Stimulated activated CD8-positive, alpha-beta memory T cell treated with anti-CD3 and anti-CD28 coated beads, Interleukin-2, amount 100 ng/mL, for 48 hours (primary cell): ENCODE data around the gene CUX1.

Source experiments
- DNase-seq, 2 donors: peaks; one replicate each; pipeline ENCODE4 v3.0.0-alpha.2; 2020; ENCODE audit warnings: low read depth in 2 of 2

CUX1 gene

DNA sequence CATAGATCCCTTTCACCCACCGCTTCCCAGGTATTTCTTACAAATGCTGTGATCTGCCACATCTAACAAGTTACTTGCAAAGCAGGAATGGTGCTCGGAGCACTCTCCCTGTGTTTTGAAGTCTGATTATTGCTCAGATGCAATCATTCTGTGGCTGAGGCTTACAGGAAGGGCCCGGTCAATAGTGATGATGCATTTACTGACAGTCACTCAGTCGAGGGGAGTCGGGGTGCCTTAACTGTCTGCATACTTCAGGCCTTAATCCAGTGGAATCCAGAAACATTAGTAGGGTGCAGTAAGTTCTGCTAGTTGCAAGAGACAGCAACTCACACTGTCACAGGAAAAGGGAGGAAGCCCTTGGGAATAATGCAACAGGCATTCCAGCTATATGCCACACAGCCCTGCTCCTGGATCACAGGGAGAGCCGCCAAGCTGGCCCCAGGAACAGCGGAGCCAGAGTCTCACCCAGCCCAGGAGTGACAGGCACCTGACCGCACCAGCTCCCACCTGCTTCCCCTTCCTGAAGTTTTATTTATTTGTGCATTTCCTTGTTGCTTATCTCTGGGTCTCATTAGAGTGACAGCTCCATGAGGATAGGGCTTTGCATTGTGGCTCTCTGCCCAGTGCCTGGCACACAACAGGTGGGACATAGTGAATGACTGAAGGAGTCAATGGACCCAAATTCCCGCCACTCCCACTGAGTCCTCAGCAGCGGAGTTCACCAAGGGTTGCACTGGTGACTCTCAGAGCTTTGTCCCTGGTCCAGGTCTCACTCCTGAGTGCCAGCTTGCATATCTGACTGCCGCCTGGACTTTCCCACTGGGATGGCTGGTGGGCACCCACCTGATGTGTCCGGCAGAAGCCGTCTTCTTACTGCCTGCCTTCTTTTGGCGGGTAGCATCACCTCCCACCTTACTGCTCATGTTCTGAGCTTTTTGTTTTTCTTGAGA is 256.8 kb downstream of the CUX1 start:
- DNase-seq = no peak

- no peak for DNase-seq
These were observed 257.7 kb downstream of the CUX1 start for GRCh38 chr7:102075126-102075525.

DNA sequence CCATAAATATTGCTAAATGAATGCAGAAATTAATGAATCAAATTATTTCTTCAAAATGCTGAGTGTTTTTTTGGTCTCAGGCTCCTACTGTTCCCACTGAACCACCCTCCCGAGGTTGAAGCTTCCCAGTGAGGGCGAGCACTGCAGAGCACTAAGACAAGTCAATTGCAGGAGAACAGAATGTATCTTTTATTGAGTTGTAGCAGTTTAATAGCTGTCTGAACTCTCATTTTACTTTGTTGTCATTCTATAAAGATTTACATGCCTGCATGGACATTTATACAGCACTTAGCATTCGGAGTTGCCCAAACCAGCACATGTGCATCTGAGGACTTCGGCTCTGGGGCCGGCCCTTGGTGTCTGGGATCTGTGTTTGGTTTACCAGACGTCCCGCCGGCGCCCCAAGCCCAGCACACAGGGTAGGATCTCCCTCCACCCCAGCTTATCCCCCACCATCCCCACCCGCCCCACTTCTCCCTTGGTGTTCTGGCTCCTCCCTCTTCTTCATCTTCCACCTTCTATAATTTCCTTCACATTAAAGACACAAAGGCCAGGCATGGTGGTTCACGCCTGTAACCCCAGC is 258.2 kb downstream of the CUX1 start:
- DNase-seq = no peak

DNA sequence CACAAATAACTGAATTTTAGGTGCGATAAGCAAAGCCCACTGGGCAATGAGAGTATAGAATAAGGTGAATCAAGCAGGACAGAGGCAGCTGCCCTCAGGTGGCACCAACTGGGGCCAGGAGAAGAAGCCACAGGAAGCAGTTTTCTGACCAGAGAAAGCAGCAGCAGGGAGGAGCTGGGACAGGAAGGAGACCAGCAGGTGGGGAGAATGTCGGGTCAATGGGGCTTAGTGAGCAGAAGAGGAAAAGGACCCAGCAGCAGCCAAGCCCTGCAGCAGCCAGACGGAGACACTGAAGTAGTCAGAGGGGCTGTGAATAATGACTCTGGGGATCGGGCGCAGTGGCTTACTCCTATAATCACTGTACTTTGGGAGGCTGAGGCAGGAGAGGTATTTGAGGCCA is 259.7 kb downstream of the CUX1 start:
- DNase-seq = no peak

GRCh38 chr7:102079140-102080018 is 262.0 kb downstream of the CUX1 start:
- no peak for DNase-seq

DNA sequence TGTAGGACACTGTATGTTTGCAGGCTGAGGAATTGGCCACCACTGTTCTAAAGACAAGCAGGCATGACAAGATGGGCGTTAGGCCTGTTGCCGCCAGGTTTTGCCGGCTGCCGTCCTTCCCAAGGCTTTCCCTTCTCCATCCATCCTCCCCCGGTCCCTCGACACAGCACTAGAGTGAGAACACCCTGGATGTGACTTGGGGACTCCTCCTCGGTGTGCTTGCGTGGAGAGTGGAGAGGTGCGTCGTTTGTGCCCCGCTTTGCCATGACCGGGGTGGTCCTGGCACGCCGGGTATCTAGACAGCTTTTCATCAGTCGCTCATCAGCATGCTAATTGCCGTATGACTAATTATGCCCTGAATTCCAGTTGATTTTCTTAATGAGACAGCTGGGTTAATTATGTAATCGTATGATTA is 262.6 kb downstream of the CUX1 start:
- DNase-seq = no peak

DNA sequence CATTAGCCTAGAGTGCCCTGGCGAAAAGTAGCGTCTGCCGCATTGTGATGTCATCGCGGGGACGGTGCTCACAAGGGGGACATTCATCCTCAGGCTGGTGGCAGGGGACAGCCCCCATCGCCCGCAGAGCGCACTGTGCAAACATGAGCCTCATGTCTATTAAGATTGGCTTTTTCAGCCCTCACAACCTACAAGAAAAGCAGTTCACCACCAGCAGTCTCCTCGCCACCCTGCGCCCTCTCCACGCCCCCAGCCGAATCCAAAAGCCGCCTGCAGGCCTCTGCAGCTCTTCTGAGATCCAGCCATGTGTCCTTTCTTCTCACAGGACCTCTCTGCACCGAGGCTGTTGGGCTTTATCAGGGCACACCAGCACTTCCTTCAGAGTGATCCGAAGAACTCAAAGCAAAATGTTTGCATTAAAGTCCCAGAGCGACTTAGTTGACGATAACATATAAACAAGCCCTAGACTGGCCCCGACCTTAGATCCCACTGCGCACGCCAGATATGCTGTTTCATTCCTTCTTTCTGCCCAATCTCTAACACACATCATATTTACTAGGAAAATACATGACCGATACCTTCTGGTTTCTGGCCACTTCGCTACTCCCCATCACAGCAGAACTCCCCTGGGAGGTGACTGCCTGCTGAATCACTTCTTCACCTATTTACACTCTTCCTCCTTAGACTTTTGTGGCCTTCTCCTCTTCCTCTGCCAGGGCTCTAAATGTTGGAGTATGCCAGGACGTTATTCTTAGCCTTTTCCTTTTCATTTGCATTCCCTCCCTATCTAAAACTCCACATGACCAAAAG is 263.2 kb downstream of the CUX1 start:
- DNase-seq = no peak

- no peak for DNase-seq
These were observed 263.8 kb downstream of the CUX1 start for GRCh38 chr7:102081244-102081627.

GRCh38 chr7:102082693-102083368 is 265.4 kb downstream of the CUX1 start:
- no peak for DNase-seq

DNA sequence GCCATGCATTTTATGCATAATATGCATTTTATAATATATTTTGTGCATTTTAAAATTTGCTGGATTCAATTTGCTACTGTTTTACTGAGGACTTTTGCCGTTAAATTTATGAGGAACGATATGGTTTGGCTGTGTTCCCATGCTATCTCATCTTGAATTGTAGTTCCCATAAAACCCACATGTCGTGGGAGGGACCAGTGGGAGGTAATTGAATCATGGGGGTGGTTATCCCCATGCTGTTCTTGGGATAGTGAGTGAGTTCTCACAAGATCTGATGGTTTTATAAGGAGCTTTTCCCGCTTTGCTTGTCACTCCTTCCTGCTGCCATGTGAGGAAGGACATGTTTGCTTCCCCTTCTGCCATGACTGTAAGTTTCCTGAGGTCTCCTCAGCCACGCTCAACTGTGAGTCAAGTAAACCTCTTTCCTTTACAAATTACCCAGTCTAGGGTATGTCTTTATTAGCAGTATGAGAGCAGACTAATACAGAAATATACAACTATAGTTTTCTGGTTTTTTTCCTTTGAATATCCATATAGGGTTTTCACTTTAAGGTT is 267.9 kb downstream of the CUX1 start:
- DNase-seq = no peak

DNA sequence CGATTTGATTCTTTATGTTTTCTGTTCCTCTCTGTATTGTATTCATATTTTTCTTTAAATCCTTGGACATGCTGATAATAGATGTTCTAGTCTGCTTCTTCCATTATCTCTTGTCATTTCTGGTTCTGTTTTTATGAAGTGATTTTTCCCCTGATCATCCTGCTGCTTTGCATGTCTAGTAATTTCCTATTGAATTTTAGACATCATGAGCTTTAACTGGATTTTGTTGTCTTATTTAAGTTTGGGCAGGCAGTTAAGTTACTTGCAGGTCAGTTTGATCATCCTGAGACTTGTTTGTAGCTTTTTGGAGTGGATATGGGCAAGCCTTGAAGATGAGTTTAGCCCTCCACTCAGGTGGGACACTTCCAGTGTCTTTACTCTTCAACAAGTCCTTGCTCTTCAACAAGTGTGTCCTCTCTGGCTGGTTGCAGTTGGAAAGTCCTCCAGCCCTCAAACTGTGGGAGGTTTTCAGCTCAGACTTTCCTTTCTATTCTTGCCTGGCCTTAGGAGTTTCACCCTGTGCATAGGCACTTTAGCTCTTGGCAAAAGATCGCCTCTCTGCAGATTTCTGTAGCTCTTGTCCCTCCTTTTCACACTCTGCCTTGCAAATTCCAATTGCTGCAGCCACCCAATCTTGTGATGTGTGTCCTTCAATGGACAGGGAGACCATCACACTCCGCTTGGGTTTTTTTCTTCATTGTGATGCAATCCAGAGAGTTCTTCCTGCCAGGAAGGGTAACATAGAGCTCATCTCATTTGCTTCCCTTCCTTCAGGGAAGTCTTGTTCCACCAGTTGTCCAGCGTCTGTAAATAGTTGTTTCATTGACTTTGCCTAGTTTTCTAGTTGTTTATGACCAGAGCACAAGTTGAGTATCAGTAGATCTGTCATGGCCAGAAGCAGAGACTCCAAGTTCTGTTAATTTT is 272.0 kb downstream of the CUX1 start:
- no peak for DNase-seq

GRCh38 chr7:102093599-102094315 is 276.3 kb downstream of the CUX1 start:
- DNase-seq = no peak

GRCh38 chr7:102094316-102094650 is 276.9 kb downstream of the CUX1 start:
- no peak for DNase-seq

- no peak for DNase-seq
These were observed 278.0 kb downstream of the CUX1 start for GRCh38 chr7:102095321-102096011.

DNA sequence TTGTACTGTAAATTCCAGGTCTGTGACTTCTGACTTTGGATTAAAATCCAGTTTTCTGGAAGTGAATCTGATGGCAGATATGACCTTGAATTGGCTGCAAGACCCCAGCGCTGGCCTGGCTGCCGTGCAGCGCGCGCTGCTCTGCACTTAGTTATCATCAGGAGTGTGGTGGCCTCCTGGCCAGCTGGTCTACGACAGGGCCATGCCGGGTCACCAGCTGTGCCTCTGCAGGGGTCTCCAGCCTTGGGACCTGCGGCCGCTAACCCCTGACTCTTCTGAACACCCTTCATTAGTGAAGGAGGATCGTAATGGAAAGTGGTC is 278.5 kb downstream of the CUX1 start:
- DNase-seq = no peak

GRCh38 chr7:102096706-102097427 is 279.4 kb downstream of the CUX1 start:
- DNase-seq = no peak

GRCh38 chr7:102097601-102098161 is 280.3 kb downstream of the CUX1 start:
- no peak for DNase-seq
